Peyer's patch (tissue), 4 donors: ENCODE measurements around the gene MRPS7. TPM values are rescaled to one million over a fixed set of nuclear protein-coding genes. Genes with fewer than 3 reads are reported as not detected.
"Not testable (repeated sequence)": the region's sequence is repeated elsewhere in the genome, so short reads cannot be mapped to it uniquely, and the experiment has no call there.

Source experiments
- DNase-seq, 3 donors: peaks; one replicate each; pipeline ENCODE4 v3.0.0-alpha.2; 2017 to 2019
- H3K27ac ChIP-seq, 4 donors: fragments of 200-600 bp; sonication (generic); one replicate each; pipeline ENCODE4 v1.5.1; 2016 to 2019
- H3K27me3 ChIP-seq, 2 donors: fragments of 200-600 bp; sonication (generic); one replicate each; pipeline ENCODE4 v1.5.1; 2019
- H3K36me3 ChIP-seq, 3 donors: fragments of 200-600 bp; sonication (generic); one replicate each; pipeline ENCODE4 v1.5.1; 2016 to 2019
- H3K4me1 ChIP-seq, 4 donors: fragments of 200-600 bp; sonication (generic); one replicate each; pipeline ENCODE4 v1.5.1; 2016 to 2019
- H3K4me3 ChIP-seq, 4 donors: fragments of 200-600 bp; sonication (generic); 1 replicate in 3 of 4; 2 replicates in 1 of 4; pipeline ENCODE4 v1.5.1; 2016 to 2019; ENCODE audit warnings: mild to moderate bottlenecking in 1 of 4
- H3K9me3 ChIP-seq, 4 donors: fragments of 200-600 bp; sonication (generic); one replicate each; pipeline ENCODE4 v1.5.1; 2016 to 2019; ENCODE audit warnings: mild to moderate bottlenecking in 1 of 4
- CTCF ChIP-seq, 6 experiments: fragments of 450-650 bp in 4 of 6; fragments of 200-600 bp in 2 of 6; sonication (generic) in 1 of 6; IDR thresholded peaks; one replicate each; pipeline ENCODE4 v1.5.1; 2017 to 2019; ENCODE audit warnings: antibody characterized with exemption in 6 of 6, mild to moderate bottlenecking in 3 of 6, moderate library complexity in 1 of 6
- POLR2A ChIP-seq, 2 donors: fragments of 450-650 bp; IDR thresholded peaks; one replicate each; pipeline ENCODE4 v1.5.1; 2017; ENCODE audit warnings: antibody characterized with exemption in 2 of 2, mild to moderate bottlenecking in 2 of 2, moderate library complexity in 2 of 2
- total RNA-seq, 4 donors: library from RNA; depleted of rRNA; stranded (reverse); fragments of >200 nt; gene quantifications; one replicate each; pipeline ENCODE4 v1.1.0, GENCODE V29; 2016

MRPS7 gene
- total RNA-seq, 4 donors from 2014 or later = 23.9 to 53.6 (median 45.3) TPM

GRCh38 chr17:75252039-75252816 is 9.5 kb upstream of the MRPS7 start:
- no peaks in the 10 kb centered on the region for H3K27me3 ChIP-seq
- DNase-seq = no peak
- no peaks in the 10 kb centered on the region for H3K9me3 ChIP-seq
- no peak for TF ChIP-seq POLR2A (IDR thresholded peaks at IDR 0.05)
- H3K36me3 ChIP-seq = peaks cover 0 to 8% (median 0%) of the 10 kb centered on the region in 3 donors
- H3K27ac ChIP-seq = peak overlapping the region in 1 of 4 donors; percentile 72
- H3K4me1 ChIP-seq = peaks cover 0 to 8% (median 2%) of the 10 kb centered on the region in 4 donors
- H3K4me3 ChIP-seq = no peak overlapping the region

GRCh38 chr17:75255954-75256698 is 5.6 kb upstream of the MRPS7 start:
- H3K36me3 ChIP-seq, H3K27me3 ChIP-seq, H3K27ac ChIP-seq, DNase-seq, H3K4me3 ChIP-seq, H3K9me3 ChIP-seq: not testable (repeated sequence)
- H3K4me1 ChIP-seq = peaks cover 0 to 16% (median 13%) of the 10 kb centered on the region in 4 donors

- not testable (repeated sequence) for DNase-seq, H3K27me3 ChIP-seq, H3K36me3 ChIP-seq, H3K27ac ChIP-seq, H3K4me3 ChIP-seq, H3K9me3 ChIP-seq
- H3K4me1 ChIP-seq = peaks cover 0 to 16% (median 13%) of the 10 kb centered on the region in 4 donors
Measured at GRCh38 chr17:75257228-75257627, 4.5 kb upstream of the MRPS7 start.

- H3K27me3 ChIP-seq = no peaks in the 10 kb centered on the region
- DNase-seq = no peak
- no peaks in the 10 kb centered on the region for H3K9me3 ChIP-seq
- peak overlapping the region; percentile 88 to 97 (median 94) for H3K27ac ChIP-seq
- peaks cover 0 to 26% (median 0%) of the 10 kb centered on the region in 3 donors for H3K36me3 ChIP-seq
- no peak for TF ChIP-seq POLR2A (IDR thresholded peaks at IDR 0.05)
- peak in 3 of 6 experiments; percentile 5 to 16 (median 13) for TF ChIP-seq CTCF (IDR thresholded peaks at IDR 0.05)
- peak overlapping the region; percentile 73 to 91 (median 78) for H3K4me3 ChIP-seq
- peaks cover 0 to 26% (median 18%) of the 10 kb centered on the region in 4 donors for H3K4me1 ChIP-seq
Measured at GRCh38 chr17:75260641-75261335, 891 bp upstream of the MRPS7 start.

GRCh38 chr17:75262112-75262606 is 480 bp downstream of the MRPS7 start:
- TF ChIP-seq CTCF (IDR thresholded peaks at IDR 0.05) = no peak
- no peak for TF ChIP-seq POLR2A (IDR thresholded peaks at IDR 0.05)
- peak overlapping the region; percentile 73 to 91 (median 78) for H3K4me3 ChIP-seq
- peaks cover 0 to 40% (median 0%) of the 10 kb centered on the region in 3 donors for H3K36me3 ChIP-seq
- no peaks in the 10 kb centered on the region for H3K27me3 ChIP-seq
- H3K4me1 ChIP-seq = peaks cover 0 to 26% (median 18%) of the 10 kb centered on the region in 4 donors
- H3K9me3 ChIP-seq = no peaks in the 10 kb centered on the region
- peak overlapping the region; percentile 88 to 97 (median 94) for H3K27ac ChIP-seq
- DNase-seq = no peak

GRCh38 chr17:75263055-75263454 is 1.4 kb downstream of the MRPS7 start:
- Histone ChIP-seq H3K36me3 (peaks cover 0 to 40% (median 0%) of the 10 kb centered on the region in 3 donors), H3K4me1 (peaks cover 0 to 32% (median 18%) of the 10 kb centered on the region in 4 donors), H3K9me3 (no peaks in the 10 kb centered on the region), H3K4me3 (peak overlapping the region in 1 of 4 donors; percentile 73), H3K27me3 (no peaks in the 10 kb centered on the region), H3K27ac (no peak overlapping the region)
- no peak for DNase-seq
- TF ChIP-seq POLR2A (IDR thresholded peaks at IDR 0.05) = no peak
- TF ChIP-seq CTCF (IDR thresholded peaks at IDR 0.05) = no peak
